ENCODE measurements around the gene RANBP17.

The RANBP17 gene

GRCh38 chr5:171318026-171318425 is 456.2 kb downstream of the RANBP17 start:
- Histone ChIP-seq H3K9me3 (no peaks in the 10 kb centered on the region), H3K36me3 (no peaks in the 10 kb centered on the region), H3K27ac (no peak overlapping the region), H3K4me1 (peaks cover 0 to 33% (median 28%) of the 10 kb centered on the region in 4 donors), H3K4me3 (no peak overlapping the region), H3K27me3 (peaks cover 0 to 98% of the 10 kb centered on the region in 2 donors)
- no peak for DNase-seq
- TF ChIP-seq CTCF (IDR thresholded peaks at IDR 0.05): no peak
- intact Hi-C loops (cut with DNase I; ENCODE audit: low total_unique reads): no loop called here

GRCh38 chr5:171321447-171321846 is 459.6 kb downstream of the RANBP17 start:
- Histone ChIP-seq H3K36me3 (no peaks in the 10 kb centered on the region), H3K9me3 (no peaks in the 10 kb centered on the region), H3K27me3 (peaks cover 0 to 93% of the 10 kb centered on the region in 2 donors), H3K4me1 (peaks cover 0 to 8% (median 6%) of the 10 kb centered on the region in 4 donors), H3K27ac (no peak overlapping the region), H3K4me3 (no peak overlapping the region)
- no peak for TF ChIP-seq CTCF (IDR thresholded peaks at IDR 0.05)
- DNase-seq: no peak
- intact Hi-C loops (cut with DNase I; ENCODE audit: low total_unique reads): no loop called here

- no peak overlapping the region for H3K27ac ChIP-seq
- no peaks in the 10 kb centered on the region for H3K36me3 ChIP-seq
- H3K9me3 ChIP-seq: no peaks in the 10 kb centered on the region
- H3K4me3 ChIP-seq: no peak overlapping the region
- DNase-seq: no peak
- intact Hi-C loops (cut with DNase I; ENCODE audit: low total_unique reads): no loop called here
- H3K27me3 ChIP-seq: peaks cover 0 to 89% of the 10 kb centered on the region in 2 donors
- H3K4me1 ChIP-seq: no peaks in the 10 kb centered on the region
- TF ChIP-seq CTCF (IDR thresholded peaks at IDR 0.05): no peak
Observed at GRCh38 chr5:171322527-171322926, 460.7 kb downstream of the RANBP17 start.

- DNase-seq: no peak
- no peak overlapping the region for H3K27ac ChIP-seq
- H3K36me3 ChIP-seq: no peaks in the 10 kb centered on the region
- intact Hi-C loops (cut with DNase I; ENCODE audit: low total_unique reads): no loop called here
- no peaks in the 10 kb centered on the region for H3K4me1 ChIP-seq
- H3K27me3 ChIP-seq: peaks cover 0 to 88% of the 10 kb centered on the region in 2 donors
- no peak overlapping the region for H3K4me3 ChIP-seq
- TF ChIP-seq CTCF (IDR thresholded peaks at IDR 0.05): no peak
- no peaks in the 10 kb centered on the region for H3K9me3 ChIP-seq
Observed at GRCh38 chr5:171323007-171323406, 461.2 kb downstream of the RANBP17 start.

- intact Hi-C loops (cut with DNase I; ENCODE audit: low total_unique reads): no loop called here
- H3K27me3 ChIP-seq: peaks cover 0 to 88% of the 10 kb centered on the region in 2 donors
- H3K27ac ChIP-seq: no peak overlapping the region
- no peaks in the 10 kb centered on the region for H3K36me3 ChIP-seq
- H3K4me1 ChIP-seq: no peaks in the 10 kb centered on the region
- no peak for DNase-seq
- no peak for TF ChIP-seq CTCF (IDR thresholded peaks at IDR 0.05)
- H3K4me3 ChIP-seq: no peak overlapping the region
- no peaks in the 10 kb centered on the region for H3K9me3 ChIP-seq
Observed at GRCh38 chr5:171323806-171324632, 462.2 kb downstream of the RANBP17 start.

Measured in tibial artery (tissue), 4 donors.